GM03348 (cell line): ENCODE data around the gene FARSA.
"Not testable (repeated sequence)": the region's sequence is repeated elsewhere in the genome, so short reads cannot be mapped to it uniquely, and the experiment has no call there.

Source experiments
- DNase-seq: peaks from one replicate; pipeline ENCODE4 v3.0.0; 2012; ENCODE audit warnings: low spot score

The FARSA gene

GRCh38 chr19:12937093-12937926, 3.8 kb upstream of the FARSA start:
- DNase-seq, result no peak

DNA sequence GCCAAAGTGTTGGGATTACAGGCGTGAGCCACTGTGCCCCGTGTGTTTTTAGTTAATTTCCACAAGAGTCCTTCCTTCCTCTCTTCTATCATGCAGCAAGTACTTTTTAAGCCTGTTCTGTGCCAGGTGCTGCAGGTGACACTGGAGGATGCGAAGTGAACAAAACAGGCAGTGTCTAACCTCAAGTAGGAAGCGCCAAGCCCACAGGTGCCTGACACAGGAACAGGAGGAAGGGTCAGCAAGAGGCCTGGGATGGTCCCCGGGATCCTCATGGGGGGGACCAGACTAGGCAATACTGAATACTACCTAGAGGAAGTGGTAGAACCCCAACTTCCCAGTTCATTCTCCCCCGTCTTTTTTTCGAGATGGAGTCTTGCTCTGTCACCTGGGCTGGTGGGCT, 3.1 kb upstream of the FARSA start:
- DNase-seq, result no peak

DNA sequence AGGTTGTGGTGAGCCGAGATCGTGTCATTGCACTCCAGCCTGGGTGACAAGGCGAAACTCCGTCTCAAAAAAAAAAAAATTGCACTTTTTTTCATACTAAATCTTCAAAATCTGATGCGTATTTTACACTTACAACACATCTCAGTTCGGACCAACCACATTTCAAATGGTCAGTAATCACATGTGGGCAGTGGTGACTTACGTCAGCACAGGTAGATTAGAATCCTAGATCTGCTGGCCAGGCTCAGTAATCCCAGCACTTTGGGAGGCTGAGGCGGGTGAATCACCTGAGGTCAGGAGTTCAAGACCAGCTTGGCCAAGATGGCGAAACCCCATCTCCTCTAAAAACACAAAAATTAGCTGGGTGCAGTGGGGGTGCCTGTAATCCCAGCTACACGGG, 1.6 kb upstream of the FARSA start:
- DNase-seq, result no peak

DNA sequence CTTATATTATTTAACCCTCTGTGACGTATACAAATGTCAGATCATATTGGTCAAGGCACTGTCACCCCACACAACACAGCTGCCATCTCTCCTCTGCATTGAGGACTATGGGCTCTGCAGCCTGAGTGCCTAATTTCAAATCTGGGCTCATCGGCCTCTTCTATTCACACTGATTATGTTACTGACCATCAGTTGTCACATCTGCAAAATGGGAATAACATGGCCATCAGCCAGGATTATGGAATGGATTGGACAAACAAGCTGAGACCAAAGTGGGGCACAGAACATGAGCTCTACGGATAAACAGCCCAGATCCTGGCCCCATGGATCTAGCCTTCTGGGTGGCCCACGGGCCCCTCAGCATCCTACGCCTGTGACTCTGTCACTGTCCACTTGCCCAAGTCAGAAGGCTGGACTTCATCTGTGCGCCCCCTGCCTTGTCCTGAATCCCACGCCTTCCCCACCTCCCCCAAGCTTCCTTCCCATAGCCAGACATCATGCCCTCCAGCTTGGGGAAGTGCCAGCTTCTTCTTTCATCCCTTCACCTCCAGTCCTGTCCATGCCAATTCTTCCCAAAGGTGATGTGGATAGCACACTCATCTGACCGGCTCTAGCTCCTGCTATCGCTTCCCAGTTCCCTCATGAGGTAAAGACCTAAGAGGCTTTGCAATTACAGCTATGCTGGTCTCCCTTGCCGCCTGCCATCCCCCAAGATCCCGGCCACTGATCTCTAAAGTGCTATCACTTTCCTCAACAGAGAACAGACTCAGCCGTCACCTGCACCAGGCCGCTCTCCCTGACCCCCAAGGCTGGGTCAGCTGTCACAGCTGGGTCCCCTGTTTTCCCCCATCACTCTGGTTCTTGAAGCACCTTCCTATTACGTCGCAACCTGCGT, 872 bp downstream of the FARSA start:
- no peak for DNase-seq

GRCh38 chr19:12930002-12930645, 3.4 kb downstream of the FARSA start:
- no peak for DNase-seq

- DNase-seq, result no peak
These were observed 8.7 kb downstream of the FARSA start for GRCh38 chr19:12924621-12925310.

GRCh38 chr19:12922959-12923358, 10.6 kb downstream of the FARSA start:
- no peak for DNase-seq

GRCh38 chr19:12921047-12921446, 12.5 kb downstream of the FARSA start:
- DNase-seq, result no peak

DNA sequence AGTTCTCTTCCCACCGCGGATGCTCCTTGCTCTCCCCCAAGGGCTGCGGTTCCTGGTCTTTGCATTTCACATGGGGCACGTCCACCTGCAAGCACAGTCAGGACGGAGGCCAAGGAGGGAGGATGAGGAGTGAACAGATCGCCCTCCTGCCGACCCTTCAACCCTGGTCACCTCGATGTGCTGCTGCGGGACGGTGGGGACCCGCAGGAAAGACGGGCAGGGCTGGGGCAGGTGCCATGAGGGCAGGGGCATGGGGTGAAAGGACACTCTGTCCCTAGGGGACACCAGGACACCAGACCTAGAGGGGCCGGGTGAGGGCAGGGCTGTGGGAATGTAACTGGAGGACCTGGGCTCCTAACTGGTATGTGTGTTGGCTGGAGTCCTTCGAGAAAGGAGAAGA, 15.3 kb downstream of the FARSA start:
- no peak for DNase-seq

- DNase-seq, result not testable (repeated sequence)
These were observed 17.7 kb downstream of the FARSA start for GRCh38 chr19:12915860-12916259.

GRCh38 chr19:12913851-12914690, 19.4 kb downstream of the FARSA start:
- peak; percentile 40 for DNase-seq

DNA sequence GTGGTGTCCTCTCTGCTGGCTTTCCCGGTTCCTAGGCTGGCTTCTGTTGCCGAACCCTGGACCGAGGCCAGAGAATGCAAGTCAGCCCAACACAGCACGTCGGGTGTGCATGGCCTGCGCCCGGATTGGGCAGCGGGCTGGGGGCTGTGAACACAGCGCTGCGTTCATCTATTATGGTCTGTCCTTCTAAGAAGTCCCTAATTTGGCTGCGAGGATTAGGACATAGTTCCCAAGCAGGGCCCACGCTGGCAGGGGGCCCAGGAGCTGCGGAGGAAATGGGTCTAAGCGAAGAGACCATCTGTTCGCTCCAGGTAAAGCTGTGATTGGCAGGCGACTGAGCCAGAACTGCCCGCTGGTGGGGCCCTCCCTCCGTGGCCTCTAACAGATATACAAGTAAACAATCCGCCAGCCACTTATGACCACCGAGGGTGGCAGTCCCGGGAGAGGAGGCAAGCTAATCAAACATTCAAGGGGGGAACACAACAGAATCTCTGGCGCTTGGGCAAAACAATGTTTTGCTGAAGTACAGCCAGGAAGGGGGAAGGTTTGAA, 20.4 kb downstream of the FARSA start:
- DNase-seq, result peak; percentile 72

- DNase-seq, result no peak
These were observed 20.9 kb downstream of the FARSA start for GRCh38 chr19:12912571-12912970.

DNA sequence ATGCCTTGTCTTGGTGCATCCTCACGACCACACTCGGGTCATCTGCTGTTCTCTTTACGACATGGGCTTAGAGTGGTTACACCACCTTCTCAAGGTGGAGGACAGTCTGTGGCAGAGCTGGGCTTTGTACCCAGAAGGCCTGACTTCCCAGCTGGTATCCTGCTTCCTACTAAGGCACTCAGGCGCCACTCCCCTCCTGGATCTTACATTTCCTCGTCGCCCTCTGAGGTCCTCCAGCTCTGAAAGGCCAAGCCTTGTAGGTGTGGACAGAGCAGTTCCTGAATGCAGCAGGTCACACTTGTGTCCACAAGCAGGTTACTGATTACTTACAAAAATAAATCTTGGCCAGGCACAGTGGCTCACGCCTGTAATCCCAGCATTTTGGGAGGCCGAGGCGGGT, 26.3 kb downstream of the FARSA start:
- no peak for DNase-seq

- DNase-seq, result no peak
These were observed 33.5 kb downstream of the FARSA start for GRCh38 chr19:12899891-12900518.

DNA sequence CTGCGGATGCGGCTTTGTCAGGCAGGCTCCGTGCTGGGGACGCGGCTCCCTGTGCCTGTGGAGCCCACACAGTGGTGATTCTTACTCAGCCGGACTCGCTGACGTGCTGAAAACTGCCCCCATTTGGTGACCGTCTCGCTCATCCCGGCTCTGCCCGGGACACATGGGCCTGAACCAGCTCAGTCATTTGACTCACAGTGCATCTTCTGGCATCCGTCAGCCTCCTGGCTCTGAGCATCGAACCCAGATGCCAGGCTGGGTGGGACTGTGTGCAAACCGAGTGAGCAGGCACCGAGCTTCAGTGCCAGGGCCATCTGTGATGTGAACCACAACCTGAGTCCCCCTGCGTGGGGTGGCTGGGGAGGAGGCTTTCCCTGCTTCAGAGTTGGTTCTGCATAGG, 37.1 kb downstream of the FARSA start:
- no peak for DNase-seq

DNA sequence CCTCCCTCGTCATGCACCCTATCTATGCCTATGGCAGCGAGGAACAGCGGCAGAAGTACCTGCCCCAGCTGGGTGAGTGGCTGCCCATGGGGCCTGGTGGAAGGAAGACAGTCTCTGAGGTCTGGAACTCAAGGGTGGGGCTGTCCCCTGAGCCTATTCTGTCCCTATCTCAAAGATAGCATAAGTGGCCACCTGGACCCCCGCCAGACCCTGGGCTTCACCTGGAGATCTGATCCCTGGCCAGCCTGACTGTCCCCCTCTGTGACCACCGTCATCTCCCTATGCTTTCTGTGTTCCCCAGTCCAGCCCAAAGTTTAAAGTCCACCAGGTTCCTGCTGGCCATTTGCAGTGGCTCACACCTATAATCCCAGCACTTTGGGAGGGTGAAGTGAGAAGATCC, 39.9 kb downstream of the FARSA start:
- DNase-seq, result no peak

GRCh38 chr19:12891553-12892021, 41.9 kb downstream of the FARSA start:
- DNase-seq, result no peak

GRCh38 chr19:12890787-12891552, 42.5 kb downstream of the FARSA start, which contains the start of gene GCDH:
GCDH (plus strand) TSS chr19:12891160; CDS start chr19:12891305, 145 bp downstream.
- peak; percentile 98 for DNase-seq
